Smooth muscle cell (in vitro differentiated cells): ENCODE data around the gene OR6N1. TPM values are rescaled to one million over a fixed set of nuclear protein-coding genes. Genes with fewer than 3 reads are reported as not detected.

ENCODE experiments used
- DNase-seq: peaks from one replicate; lab custom pipeline; 2025; ENCODE audit not compliant: unreplicated experiment; lab: John Stamatoyannopoulos, UW
- H2AFZ ChIP-seq: fragments of 200-600 bp; sonication (generic); 2 replicates; pipeline ENCODE4 v1.6.0; 2016; ENCODE audit warnings: antibody characterized with exemption, low read depth, mild to moderate bottlenecking
- H3F3A ChIP-seq: fragments of 200-600 bp; sonication (generic); 2 replicates; pipeline ENCODE4 v1.6.0; 2017; ENCODE audit warnings: antibody characterized with exemption, low read depth
- H3K27ac ChIP-seq: fragments of 200-600 bp; sonication (generic); 2 replicates; pipeline ENCODE4 v1.5.1; 2016; ENCODE audit warnings: low read depth, mild to moderate bottlenecking
- H3K27me3 ChIP-seq: fragments of 200-600 bp; sonication (generic); 2 replicates; pipeline ENCODE4 v1.6.1; 2016; ENCODE audit warnings: low read depth, mild to moderate bottlenecking
- H3K36me3 ChIP-seq: fragments of 200-600 bp; sonication (generic); 2 replicates; pipeline ENCODE4 v1.5.1; 2016; ENCODE audit warnings: low read depth
- H3K4me1 ChIP-seq: fragments of 200-600 bp; sonication (generic); 2 replicates; pipeline ENCODE4 v1.5.1; 2016; ENCODE audit warnings: low read depth
- H3K4me2 ChIP-seq: fragments of 200-600 bp; sonication (generic); 2 replicates; pipeline ENCODE4 v1.6.0; 2016; ENCODE audit warnings: mild to moderate bottlenecking
- H3K4me3 ChIP-seq: fragments of 200-600 bp; sonication (generic); 2 replicates; pipeline ENCODE4 v1.5.1; 2016; ENCODE audit warnings: mild to moderate bottlenecking
- H3K79me2 ChIP-seq: fragments of 200-600 bp; sonication (generic); 2 replicates; pipeline ENCODE4 v1.6.0; 2016; ENCODE audit warnings: low read depth, mild to moderate bottlenecking
- H3K9ac ChIP-seq: fragments of 200-600 bp; sonication (generic); 2 replicates; pipeline ENCODE4 v1.6.0; 2016; ENCODE audit warnings: low read depth
- H3K9me3 ChIP-seq: fragments of 200-600 bp; sonication (generic); replicated peaks from 2 replicates; pipeline ENCODE4 v1.5.1; 2016; ENCODE audit warnings: low read depth
- H4K20me1 ChIP-seq: fragments of 200-600 bp; sonication (generic); 2 replicates; pipeline ENCODE4 v1.6.0; 2016; ENCODE audit warnings: low read depth
- WGBS: methylation state at CpG from one replicate; pipeline ENCODE4 v1.1.7; 2016; ENCODE audit warnings: low lambda C conversion rate; 5-methylcytosine and 5-hydroxymethylcytosine counted together
- polyA plus RNA-seq: library from polyadenylated mRNA; unstranded; fragments of >200 nt; fragmentation: Nextera tagmentation; extraction: Ambion mirVana; gene quantifications from 2 replicates; pipeline ENCODE4 v1.2.1, GENCODE V29; 2016
- total RNA-seq: library from RNA; depleted of rRNA; stranded (reverse); fragments of >200 nt; gene quantifications from 2 replicates; pipeline ENCODE4 v1.2.3, GENCODE V29; 2014
- TF ChIP-seq, protein P1 (sequence below): fragments of 200-600 bp; sonication (generic); IDR thresholded peaks from 2 replicates; pipeline ENCODE4 v1.5.1; 2017; ENCODE audit warnings: borderline replicate concordance, mild to moderate bottlenecking, antibody characterized with exemption; ENCODE audit not compliant: insufficient read depth, poor library complexity, severe bottlenecking

OR6N1 gene
- total and polyA plus RNA-seq, 2 experiments from 2014 or later = not detected

DNA sequence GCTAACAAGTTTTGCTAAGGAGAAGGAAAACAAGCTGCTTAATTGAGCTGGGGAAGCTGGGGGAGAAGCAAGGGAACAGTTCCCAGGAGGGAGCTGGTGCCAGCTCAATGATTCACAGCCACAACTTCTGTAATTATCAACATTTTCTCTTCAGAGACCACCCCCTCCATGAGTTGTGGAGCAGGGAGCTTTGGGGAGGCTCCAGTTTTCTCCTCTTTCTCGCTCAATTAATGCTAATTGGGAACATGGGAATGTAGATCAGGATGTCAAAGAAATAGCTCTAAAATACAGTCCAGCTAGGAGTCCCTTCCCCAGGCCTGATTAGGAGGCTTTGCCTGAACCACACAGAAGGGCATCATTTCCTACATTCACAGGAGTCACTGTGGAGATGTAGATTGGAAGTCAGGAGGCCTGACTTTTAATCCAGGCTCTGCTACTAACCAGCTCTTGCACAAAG is 47.0 kb upstream of the OR6N1 start:
- Histone ChIP-seq H3K9me3 (no peaks in the 10 kb centered on the region), H3F3A (peaks cover 10% of the 10 kb centered on the region), H3K27ac (peak overlapping the region; percentile 74), H2AFZ (peak overlapping the region; percentile 61), H4K20me1 (no peaks in the 10 kb centered on the region), H3K9ac (no peak overlapping the region), H3K4me1 (peaks cover 11% of the 10 kb centered on the region), H3K36me3 (no peaks in the 10 kb centered on the region), H3K79me2 (no peaks in the 10 kb centered on the region), H3K27me3 (no peaks in the 10 kb centered on the region), H3K4me2 (peak overlapping the region; percentile 73), H3K4me3 (no peak overlapping the region)
- TF ChIP-seq, protein P1, sequence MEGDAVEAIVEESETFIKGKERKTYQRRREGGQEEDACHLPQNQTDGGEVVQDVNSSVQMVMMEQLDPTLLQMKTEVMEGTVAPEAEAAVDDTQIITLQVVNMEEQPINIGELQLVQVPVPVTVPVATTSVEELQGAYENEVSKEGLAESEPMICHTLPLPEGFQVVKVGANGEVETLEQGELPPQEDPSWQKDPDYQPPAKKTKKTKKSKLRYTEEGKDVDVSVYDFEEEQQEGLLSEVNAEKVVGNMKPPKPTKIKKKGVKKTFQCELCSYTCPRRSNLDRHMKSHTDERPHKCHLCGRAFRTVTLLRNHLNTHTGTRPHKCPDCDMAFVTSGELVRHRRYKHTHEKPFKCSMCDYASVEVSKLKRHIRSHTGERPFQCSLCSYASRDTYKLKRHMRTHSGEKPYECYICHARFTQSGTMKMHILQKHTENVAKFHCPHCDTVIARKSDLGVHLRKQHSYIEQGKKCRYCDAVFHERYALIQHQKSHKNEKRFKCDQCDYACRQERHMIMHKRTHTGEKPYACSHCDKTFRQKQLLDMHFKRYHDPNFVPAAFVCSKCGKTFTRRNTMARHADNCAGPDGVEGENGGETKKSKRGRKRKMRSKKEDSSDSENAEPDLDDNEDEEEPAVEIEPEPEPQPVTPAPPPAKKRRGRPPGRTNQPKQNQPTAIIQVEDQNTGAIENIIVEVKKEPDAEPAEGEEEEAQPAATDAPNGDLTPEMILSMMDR = no peak
- DNase-seq = no peak
- whole genome bisulfite sequencing = 41% methylated on average over 1 of the region's 1 CpG

DNA sequence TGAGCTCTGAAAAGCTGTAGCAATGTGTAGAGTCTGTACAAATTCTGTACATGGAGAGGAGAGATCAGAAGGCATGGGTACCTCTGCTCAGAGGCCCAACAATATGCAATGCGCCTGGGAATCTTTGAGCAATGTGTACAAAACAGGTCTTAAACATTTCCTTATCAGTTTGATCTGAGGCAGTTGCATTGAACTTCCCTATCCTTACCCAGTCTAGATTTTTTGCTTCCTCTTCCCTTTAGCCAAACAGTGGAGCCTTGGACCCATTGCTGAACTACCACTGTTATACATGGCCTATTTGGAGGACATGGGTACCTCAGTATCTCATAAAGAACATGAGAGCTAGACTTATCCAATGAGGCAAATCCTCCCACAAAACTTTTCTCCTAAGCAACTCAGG is 46.6 kb upstream of the OR6N1 start:
- Histone ChIP-seq H3K27ac (peak overlapping the region; percentile 74), H3K4me2 (peak overlapping the region; percentile 73), H3K4me3 (no peak overlapping the region), H3K79me2 (no peaks in the 10 kb centered on the region), H3K9me3 (no peaks in the 10 kb centered on the region), H4K20me1 (no peaks in the 10 kb centered on the region), H3F3A (peaks cover 10% of the 10 kb centered on the region), H2AFZ (peak overlapping the region; percentile 61), H3K9ac (no peak overlapping the region), H3K36me3 (no peaks in the 10 kb centered on the region), H3K4me1 (peaks cover 11% of the 10 kb centered on the region), H3K27me3 (no peaks in the 10 kb centered on the region)
- no peak for DNase-seq
- WGBS = 95% methylated on average over 1 of the region's 1 CpG
- TF ChIP-seq, protein P1 = no peak

DNA sequence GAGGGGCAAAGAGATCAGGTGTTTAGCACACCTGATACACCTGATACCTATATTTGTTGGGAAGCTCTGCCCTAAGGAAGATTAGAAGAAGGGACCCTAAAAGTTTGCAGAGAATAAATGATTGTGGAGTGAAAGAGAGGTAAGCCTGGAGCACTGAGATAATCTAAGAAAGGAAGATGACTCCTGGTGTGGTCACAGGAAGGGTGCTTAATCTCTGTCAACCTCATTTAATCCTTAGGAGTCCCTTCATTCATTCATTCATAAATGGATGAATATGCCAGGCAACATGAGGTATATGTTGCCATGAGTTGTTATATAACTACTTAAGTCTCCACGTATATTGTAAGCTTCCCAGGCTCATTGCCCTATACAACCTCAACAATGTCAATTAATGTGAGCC is 43.0 kb upstream of the OR6N1 start:
- H3K4me2 ChIP-seq = no peak overlapping the region
- 93% methylated on average over 1 of the region's 1 CpG for WGBS
- no peaks in the 10 kb centered on the region for H3K36me3 ChIP-seq
- H3K4me3 ChIP-seq = no peak overlapping the region
- H3F3A ChIP-seq = peaks cover 10% of the 10 kb centered on the region
- H2AFZ ChIP-seq = no peak overlapping the region
- no peaks in the 10 kb centered on the region for H3K9me3 ChIP-seq
- TF ChIP-seq, protein P1 = no peak
- no peaks in the 10 kb centered on the region for H4K20me1 ChIP-seq
- no peak overlapping the region for H3K9ac ChIP-seq
- no peak for DNase-seq
- H3K79me2 ChIP-seq = no peaks in the 10 kb centered on the region
- H3K27ac ChIP-seq = no peak overlapping the region
- H3K4me1 ChIP-seq = peaks cover 11% of the 10 kb centered on the region
- H3K27me3 ChIP-seq = no peaks in the 10 kb centered on the region

DNA sequence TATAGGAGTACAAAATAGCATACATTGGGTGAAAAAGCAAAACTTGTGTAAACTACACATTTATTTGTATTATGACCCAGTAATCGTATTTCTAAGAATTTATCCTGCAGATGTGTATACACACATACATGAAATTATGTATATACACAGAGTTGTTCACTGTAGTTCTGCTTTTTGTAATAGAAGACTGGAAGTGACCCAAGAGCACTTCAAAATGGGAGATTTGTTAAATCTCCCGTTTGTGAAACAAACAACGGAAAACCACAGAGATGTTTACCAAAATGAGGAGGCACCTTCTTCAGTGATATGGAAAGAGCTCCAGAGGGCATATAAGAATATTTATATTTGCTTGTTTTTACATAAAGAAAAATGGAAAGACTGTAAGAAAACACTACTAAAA is 41.2 kb upstream of the OR6N1 start:
- peaks cover 4% of the 10 kb centered on the region for H3F3A ChIP-seq
- no peak for DNase-seq

More for the DNA sequence above, 41.2 kb upstream of the OR6N1 start:
- Histone ChIP-seq H3K9me3 (no peaks in the 10 kb centered on the region), H3K36me3 (no peaks in the 10 kb centered on the region), H4K20me1 (no peaks in the 10 kb centered on the region), H3K27ac (no peak overlapping the region), H3K9ac (no peak overlapping the region), H2AFZ (peak overlapping the region; percentile 6), H3K4me3 (no peak overlapping the region), H3K27me3 (no peaks in the 10 kb centered on the region), H3K4me1 (peaks cover 2% of the 10 kb centered on the region), H3K4me2 (no peak overlapping the region), H3K79me2 (no peaks in the 10 kb centered on the region)
- TF ChIP-seq, protein P1 = no peak
- 74% methylated on average over 3 of the region's 3 CpGs for WGBS
